Measurements from ENCODE around the gene NAALADL1.

DNA sequence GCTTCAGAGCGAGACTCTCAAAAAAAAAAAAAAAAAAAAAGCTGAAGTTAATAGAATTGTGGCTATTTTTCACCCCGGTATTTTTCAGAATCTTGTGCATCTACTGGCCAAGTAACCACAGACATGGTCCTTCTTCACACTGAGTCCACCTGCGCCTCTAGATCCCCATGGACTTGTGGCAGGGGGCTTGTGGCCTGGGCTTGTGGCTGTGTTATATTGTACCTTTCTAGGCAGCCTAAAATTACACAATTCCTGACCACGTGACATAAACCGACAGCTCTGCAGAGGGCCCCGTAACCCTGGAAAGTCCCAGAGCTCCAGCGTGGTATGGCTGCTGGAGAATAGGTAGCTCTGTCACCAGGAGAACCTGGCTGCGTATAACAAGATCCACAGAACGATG lies 10.9 kb upstream of the NAALADL1 start:
- no peak for TF ChIP-seq ZC3H10 (CRISPR knock-in tag; IDR thresholded peaks at IDR 0.05)
- no peak for TF ChIP-seq ZNF8 (CRISPR knock-in tag; IDR thresholded peaks at IDR 0.05)
- TF ChIP-seq, protein P1, sequence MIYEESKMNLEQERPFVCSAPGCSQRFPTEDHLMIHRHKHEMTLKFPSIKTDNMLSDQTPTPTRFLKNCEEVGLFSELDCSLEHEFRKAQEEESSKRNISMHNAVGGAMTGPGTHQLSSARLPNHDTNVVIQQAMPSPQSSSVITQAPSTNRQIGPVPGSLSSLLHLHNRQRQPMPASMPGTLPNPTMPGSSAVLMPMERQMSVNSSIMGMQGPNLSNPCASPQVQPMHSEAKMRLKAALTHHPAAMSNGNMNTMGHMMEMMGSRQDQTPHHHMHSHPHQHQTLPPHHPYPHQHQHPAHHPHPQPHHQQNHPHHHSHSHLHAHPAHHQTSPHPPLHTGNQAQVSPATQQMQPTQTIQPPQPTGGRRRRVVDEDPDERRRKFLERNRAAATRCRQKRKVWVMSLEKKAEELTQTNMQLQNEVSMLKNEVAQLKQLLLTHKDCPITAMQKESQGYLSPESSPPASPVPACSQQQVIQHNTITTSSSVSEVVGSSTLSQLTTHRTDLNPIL (CRISPR knock-in tag; IDR thresholded peaks at IDR 0.05; ENCODE audit: low read depth): no peak
- no peak for TF ChIP-seq ARNTL (CRISPR knock-in tag; IDR thresholded peaks at IDR 0.05; ENCODE audit: borderline replicate concordance, low read depth)
- TF ChIP-seq ZNF565 (CRISPR knock-in tag; conservative IDR thresholded peaks at IDR 0.05; ENCODE audit: low read depth): no peak
- no peak for TF ChIP-seq OSR1 (CRISPR knock-in tag; IDR thresholded peaks at IDR 0.05)
- no peak for TF ChIP-seq ESRRG (CRISPR knock-in tag; IDR thresholded peaks at IDR 0.05)
- TF ChIP-seq, protein P2, sequence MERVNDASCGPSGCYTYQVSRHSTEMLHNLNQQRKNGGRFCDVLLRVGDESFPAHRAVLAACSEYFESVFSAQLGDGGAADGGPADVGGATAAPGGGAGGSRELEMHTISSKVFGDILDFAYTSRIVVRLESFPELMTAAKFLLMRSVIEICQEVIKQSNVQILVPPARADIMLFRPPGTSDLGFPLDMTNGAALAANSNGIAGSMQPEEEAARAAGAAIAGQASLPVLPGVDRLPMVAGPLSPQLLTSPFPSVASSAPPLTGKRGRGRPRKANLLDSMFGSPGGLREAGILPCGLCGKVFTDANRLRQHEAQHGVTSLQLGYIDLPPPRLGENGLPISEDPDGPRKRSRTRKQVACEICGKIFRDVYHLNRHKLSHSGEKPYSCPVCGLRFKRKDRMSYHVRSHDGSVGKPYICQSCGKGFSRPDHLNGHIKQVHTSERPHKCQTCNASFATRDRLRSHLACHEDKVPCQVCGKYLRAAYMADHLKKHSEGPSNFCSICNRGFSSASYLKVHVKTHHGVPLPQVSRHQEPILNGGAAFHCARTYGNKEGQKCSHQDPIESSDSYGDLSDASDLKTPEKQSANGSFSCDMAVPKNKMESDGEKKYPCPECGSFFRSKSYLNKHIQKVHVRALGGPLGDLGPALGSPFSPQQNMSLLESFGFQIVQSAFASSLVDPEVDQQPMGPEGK (CRISPR knock-in tag; IDR thresholded peaks at IDR 0.05; ENCODE audit: borderline replicate concordance): no peak
- TF ChIP-seq RARB (CRISPR knock-in tag; IDR thresholded peaks at IDR 0.05): no peak
- TF ChIP-seq, protein P3, sequence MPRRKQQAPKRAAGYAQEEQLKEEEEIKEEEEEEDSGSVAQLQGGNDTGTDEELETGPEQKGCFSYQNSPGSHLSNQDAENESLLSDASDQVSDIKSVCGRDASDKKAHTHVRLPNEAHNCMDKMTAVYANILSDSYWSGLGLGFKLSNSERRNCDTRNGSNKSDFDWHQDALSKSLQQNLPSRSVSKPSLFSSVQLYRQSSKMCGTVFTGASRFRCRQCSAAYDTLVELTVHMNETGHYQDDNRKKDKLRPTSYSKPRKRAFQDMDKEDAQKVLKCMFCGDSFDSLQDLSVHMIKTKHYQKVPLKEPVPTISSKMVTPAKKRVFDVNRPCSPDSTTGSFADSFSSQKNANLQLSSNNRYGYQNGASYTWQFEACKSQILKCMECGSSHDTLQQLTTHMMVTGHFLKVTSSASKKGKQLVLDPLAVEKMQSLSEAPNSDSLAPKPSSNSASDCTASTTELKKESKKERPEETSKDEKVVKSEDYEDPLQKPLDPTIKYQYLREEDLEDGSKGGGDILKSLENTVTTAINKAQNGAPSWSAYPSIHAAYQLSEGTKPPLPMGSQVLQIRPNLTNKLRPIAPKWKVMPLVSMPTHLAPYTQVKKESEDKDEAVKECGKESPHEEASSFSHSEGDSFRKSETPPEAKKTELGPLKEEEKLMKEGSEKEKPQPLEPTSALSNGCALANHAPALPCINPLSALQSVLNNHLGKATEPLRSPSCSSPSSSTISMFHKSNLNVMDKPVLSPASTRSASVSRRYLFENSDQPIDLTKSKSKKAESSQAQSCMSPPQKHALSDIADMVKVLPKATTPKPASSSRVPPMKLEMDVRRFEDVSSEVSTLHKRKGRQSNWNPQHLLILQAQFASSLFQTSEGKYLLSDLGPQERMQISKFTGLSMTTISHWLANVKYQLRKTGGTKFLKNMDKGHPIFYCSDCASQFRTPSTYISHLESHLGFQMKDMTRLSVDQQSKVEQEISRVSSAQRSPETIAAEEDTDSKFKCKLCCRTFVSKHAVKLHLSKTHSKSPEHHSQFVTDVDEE (CRISPR knock-in tag; IDR thresholded peaks at IDR 0.05): no peak
- no peak for TF ChIP-seq BACH2 (CRISPR knock-in tag; IDR thresholded peaks at IDR 0.05; ENCODE audit: borderline replicate concordance)
- TF ChIP-seq TCF4 (CRISPR knock-in tag; IDR thresholded peaks at IDR 0.05; ENCODE audit: borderline replicate concordance): no peak
